ENCODE measurements around the gene RALGPS1.

DNA sequence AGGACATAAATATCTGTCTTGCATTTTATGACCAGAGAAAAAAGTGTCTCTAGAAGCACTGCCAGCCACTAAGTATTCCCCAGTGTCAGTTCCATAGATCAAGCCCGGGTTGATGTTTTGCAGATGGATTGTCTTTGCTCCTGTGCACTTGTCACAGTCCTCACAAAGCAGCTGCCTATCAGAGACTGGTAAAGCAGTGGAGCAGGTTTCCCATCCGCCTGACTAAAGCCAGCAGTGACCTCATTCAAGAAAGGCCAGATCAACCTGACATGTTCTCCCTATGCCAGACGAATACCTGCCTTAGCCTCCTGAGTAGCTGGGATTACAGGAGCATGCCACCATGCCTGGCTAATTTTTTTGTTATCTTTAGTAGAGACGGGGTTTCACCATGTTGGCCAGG, 323.2 kb downstream of the RALGPS1 start:
- TF ChIP-seq, protein P1, sequence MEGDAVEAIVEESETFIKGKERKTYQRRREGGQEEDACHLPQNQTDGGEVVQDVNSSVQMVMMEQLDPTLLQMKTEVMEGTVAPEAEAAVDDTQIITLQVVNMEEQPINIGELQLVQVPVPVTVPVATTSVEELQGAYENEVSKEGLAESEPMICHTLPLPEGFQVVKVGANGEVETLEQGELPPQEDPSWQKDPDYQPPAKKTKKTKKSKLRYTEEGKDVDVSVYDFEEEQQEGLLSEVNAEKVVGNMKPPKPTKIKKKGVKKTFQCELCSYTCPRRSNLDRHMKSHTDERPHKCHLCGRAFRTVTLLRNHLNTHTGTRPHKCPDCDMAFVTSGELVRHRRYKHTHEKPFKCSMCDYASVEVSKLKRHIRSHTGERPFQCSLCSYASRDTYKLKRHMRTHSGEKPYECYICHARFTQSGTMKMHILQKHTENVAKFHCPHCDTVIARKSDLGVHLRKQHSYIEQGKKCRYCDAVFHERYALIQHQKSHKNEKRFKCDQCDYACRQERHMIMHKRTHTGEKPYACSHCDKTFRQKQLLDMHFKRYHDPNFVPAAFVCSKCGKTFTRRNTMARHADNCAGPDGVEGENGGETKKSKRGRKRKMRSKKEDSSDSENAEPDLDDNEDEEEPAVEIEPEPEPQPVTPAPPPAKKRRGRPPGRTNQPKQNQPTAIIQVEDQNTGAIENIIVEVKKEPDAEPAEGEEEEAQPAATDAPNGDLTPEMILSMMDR (IDR thresholded peaks at IDR 0.05): no peak
- TF ChIP-seq POLR2A (IDR thresholded peaks at IDR 0.05): no peak
- no peak for TF ChIP-seq POLR2AphosphoS5 (IDR thresholded peaks at IDR 0.05)

Measured in sigmoid colon (tissue), 4 donors.